ENCODE data around the gene GATA6.
"Not testable (repeated sequence)": the region's sequence is repeated elsewhere in the genome, so short reads cannot be mapped to it uniquely, and the experiment has no call there.

Gene GATA6

GRCh38 chr18:22184573-22184972, 15.2 kb downstream of the GATA6 start:
- not testable (repeated sequence) for DNase-seq

- no peak for DNase-seq
Observed at GRCh38 chr18:22185273-22185672, 15.9 kb downstream of the GATA6 start.

DNA sequence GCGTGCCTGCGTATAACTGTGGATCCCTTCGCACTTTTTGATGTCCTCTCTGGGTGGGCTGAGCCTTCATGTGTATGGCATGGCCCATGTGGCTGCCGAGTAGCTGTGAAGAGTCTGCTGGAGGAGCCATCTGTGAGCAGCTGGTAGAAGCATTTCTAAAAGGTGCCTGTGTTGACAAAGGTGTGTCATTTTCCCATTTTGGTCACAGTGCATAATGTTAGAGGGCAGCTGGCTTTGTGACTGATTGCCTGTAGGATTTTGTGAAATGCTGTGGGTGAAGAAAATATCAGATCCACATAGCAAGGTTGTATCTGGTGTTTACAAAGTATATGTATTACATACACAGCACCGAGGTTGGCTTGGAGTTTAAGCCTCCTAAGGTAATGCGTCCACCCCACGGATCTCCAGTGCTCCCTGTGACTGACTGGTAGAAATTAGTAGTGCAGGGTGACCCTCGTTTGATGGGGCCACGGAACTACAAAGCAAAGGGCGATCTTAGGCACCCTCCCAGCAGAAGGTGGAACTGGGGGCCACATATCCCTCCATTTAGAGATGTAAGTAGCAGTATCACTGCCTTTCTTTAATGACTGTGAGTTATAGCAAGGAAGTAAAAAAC, 16.5 kb downstream of the GATA6 start:
- no peak for DNase-seq

- no peak for DNase-seq
Observed at GRCh38 chr18:22186484-22186971, 17.1 kb downstream of the GATA6 start.

GRCh38 chr18:22188559-22189267, 19.3 kb downstream of the GATA6 start:
- no peak for DNase-seq

DNA sequence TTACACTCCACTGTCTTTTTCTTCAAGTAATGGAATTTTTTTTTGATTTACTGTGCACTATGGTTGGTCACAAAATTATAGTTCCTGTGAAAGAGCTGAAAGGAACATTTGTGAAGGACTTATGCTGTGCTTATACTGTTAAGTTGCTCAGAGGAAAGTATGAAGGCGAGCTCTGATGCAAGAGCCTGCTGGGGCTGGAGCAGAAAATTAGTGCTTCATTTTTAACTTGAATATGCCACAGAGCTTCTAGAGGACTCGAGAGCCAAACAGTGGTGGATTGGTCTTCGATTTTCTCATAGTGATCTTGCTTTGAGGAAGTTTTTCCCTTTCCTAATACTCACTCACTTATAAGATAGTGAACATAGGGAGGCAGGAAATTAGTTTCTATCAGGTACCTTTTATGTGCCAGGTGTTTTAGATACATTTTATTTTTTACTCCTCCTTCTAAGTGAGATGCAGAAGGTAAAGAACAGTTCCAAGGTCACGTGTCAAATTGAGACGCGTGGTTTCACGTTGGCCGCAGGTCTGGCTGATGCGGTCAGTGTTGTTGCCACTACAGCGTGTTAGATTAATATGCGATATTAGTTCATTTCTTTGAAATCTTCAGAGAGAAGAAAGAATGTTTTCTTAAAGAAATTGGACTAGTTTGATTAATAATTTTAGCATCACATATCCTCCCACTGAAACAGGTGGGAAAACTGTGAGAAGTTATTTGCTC, 20.2 kb downstream of the GATA6 start:
- no peak for DNase-seq

DNA sequence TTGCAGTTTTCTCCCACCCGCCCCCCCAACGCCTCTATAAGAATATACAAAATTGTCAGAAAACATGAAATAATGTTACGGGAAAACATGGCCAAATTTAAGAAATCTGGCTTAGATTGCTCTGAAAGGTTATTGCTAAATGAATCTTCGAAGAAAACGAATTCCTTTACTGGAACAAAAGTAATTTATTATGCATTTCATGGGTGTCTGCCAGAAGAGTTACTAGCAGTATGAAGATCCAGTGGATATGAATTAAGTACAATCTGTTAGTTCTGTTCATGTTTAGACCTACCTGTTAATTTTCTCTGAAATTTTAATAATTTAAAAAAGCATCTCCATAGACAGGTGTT, 21.9 kb downstream of the GATA6 start:
- no peak for DNase-seq

DNA sequence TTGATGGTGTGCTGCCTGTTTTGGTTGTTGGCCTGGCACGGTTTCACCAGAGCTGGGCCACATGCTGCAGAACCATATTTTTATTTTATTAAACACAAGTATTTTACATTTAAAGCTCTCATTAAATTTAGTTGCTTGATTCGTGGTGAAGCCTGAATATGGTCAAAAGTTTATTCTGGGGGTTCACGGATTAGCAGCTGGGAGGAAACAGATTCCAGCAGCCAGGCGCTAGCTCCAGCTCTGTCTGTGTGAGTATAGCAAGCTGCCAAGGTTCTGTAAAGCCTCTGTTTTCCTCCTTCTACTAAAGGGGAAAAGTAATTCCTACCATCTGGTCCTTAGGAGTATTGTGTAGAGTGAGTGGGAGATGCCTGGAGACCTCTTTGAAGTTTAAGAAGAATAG, 22.5 kb downstream of the GATA6 start:
- DNase-seq: no peak

GRCh38 chr18:22193466-22193865, 24.1 kb downstream of the GATA6 start:
- DNase-seq: no peak

DNA sequence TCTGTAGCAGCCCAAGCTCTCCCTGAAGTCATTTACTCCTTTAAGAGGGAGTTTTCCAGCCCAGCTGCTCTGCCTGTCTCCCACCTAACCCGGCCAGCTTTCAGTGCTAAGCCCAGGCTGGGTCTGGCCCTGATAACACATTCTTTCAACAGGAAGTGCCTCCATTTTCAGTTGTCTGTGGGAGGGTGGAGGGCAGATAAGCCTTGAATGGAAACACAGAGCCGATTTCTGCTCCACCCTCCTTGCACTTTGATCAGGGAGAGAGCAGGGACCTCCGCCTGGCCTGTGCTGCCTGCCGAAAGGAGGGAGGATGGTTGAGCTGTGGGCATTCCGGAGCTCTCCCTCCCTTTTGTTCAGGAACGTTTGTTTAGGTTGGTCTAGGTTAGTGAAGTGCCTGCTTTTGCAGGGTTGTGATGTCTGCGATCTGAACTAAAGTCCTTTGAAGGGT, 24.8 kb downstream of the GATA6 start:
- no peak for DNase-seq

DNA sequence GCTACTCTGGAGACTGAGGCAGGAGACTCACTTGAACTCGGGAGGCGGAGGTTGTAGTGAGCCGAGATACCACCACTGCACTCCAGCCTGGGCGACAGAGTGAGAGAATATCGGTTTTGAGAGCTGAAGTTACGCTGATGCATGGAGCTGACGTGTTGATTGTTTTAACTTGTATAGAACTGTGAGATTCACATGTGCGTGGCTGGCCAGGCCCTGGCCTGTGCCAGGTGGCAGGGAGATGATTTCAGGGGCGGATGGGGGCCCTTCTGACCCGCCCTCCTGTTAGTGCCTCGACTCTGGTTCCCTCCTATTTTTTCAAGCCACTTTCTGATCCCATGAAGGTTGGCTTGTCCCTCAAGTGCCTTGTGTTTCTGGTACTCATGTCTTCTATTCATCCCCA, 25.7 kb downstream of the GATA6 start:
- DNase-seq: no peak

- not testable (repeated sequence) for DNase-seq
Observed at GRCh38 chr18:22196943-22197342, 27.6 kb downstream of the GATA6 start.

- DNase-seq: no peak
Observed at GRCh38 chr18:22197668-22198067, 28.3 kb downstream of the GATA6 start.

DNA sequence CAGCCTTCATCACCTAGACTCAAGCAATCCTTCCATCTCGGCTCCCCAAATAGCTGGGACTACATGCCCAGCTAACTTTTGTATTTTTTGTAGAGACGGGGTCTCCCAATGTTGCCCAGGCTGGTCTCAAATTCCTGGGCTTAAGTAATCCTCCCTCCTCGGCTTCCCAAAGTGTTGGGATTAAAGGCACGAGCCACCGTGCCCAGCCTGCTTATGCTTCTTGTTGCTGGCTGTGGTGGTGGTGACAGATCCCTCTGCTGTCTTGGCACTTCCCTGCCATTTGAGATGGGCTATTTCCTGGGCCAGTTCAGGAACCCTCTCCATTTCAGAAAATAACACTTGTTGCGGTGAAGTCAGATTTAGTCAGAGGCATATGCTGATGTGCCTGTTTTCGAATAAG, 28.8 kb downstream of the GATA6 start:
- DNase-seq: no peak

DNA sequence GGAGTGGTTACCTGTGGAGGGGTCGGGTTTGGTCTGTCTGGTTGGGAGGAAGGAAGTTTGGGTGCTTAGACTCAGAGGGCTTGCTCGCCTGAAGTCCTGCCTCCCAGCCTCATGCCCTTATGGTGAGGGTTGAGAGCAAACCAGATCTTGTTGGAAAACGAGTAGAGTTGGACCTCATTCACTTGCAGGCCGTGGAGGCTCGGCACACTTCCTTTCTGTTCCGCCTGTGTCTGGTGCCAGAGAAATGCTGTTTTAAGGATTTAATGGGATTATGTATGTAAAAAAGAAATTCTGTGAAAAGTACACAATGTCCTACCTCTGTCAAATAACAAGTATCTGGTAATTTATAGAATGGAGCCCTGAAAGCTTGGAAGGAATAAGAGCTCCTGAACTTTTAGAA, 29.6 kb downstream of the GATA6 start:
- no peak for DNase-seq

- no peak for DNase-seq
Observed at GRCh38 chr18:22200611-22201225, 31.3 kb downstream of the GATA6 start.

DNA sequence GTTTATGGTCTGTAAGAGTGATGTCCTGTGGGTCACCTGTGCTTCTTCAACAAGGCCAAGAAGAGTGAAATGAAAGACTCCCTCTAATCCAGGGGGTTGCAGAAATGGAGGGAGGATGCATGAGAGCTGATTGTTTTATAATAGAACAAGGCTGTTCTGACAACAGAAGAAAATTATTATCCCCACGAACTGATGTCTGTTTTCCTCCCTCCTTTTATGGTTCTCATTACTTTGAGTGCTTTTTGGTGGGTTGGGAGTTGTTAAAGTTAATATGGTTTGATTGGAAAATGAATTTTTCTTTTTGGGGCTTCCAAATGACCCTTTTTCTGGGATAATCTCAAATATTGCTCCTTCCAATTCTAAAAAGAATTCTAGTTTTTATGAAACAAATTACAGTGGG, 33.6 kb downstream of the GATA6 start:
- DNase-seq: no peak

- DNase-seq: no peak
Observed at GRCh38 chr18:22203536-22204213, 34.3 kb downstream of the GATA6 start.

- DNase-seq: no peak
Observed at GRCh38 chr18:22204214-22204536, 34.8 kb downstream of the GATA6 start.

GRCh38 chr18:22204996-22205395, 35.6 kb downstream of the GATA6 start:
- DNase-seq: no peak

- DNase-seq: no peak
Observed at GRCh38 chr18:22207021-22207758, 37.8 kb downstream of the GATA6 start.

DNA sequence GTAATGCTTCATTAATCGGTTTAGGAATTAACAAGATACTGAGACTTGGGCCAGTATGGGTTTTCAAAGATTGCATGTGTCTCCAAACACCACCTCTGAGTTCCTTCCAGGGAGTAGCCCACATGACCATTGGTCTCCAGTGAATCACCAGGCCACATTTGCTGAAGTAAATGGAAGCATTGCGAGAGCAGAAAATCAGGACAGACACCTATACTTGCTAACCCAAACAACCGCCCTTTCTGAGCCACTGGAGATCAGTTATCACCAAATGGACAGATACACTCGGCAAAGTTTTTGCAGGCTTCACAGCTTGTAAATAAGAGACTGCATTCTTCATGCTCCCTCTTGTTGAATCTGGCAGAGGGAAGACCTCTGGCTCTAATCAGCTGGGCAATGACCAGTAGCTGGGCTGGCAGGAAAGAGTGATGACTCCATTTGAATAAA, 40.9 kb downstream of the GATA6 start:
- no peak for DNase-seq
